Renal cortex interstitium (tissue), 11 donors: ENCODE data around the gene SPHK1. TPM values are rescaled to one million over a fixed set of nuclear protein-coding genes. Genes with fewer than 3 reads are reported as not detected.
A peak's percentile ranks its signal among the peaks of the same experiment; 100 is the strongest.

ENCODE experiments used
- DNase-seq, 11 donors: peaks; one replicate each; pipeline ENCODE4 v3.0.0-alpha.2; 2013; ENCODE audit warnings: low read depth in 9 of 11, low spot score in 4 of 11; ENCODE audit errors: extremely low read depth in 1 of 11
- polyA plus RNA-seq, 3 donors: library from polyadenylated mRNA; unstranded; fragments of 120-200 nt; gene quantifications; one replicate each; pipeline ENCODE4 v1.2.1, GENCODE V29; 2013; ENCODE audit not compliant: insufficient read length in 3 of 3

The SPHK1 gene
- polyA plus RNA-seq, 3 donors, result 2.4 to 3.8 (median 3.5) TPM

GRCh38 chr17:76381633-76382350, 2.6 kb upstream of the SPHK1 start:
- DNase-seq, result no peak

- DNase-seq, result no peak
These were observed 2.0 kb upstream of the SPHK1 start for GRCh38 chr17:76382351-76382802.

GRCh38 chr17:76382803-76383545, 1.4 kb upstream of the SPHK1 start:
- DNase-seq, result no peak

- DNase-seq, result no peak
These were observed 725 bp upstream of the SPHK1 start for GRCh38 chr17:76383546-76384221.

- DNase-seq, result no peak
These were observed 830 bp downstream of the SPHK1 start for GRCh38 chr17:76384987-76385891.

GRCh38 chr17:76385892-76386786, 1.7 kb downstream of the SPHK1 start:
- no peak for DNase-seq

- no peak for DNase-seq
These were observed 2.8 kb downstream of the SPHK1 start for GRCh38 chr17:76386966-76387765.

GRCh38 chr17:76388966-76389888, 4.8 kb downstream of the SPHK1 start:
- no peak for DNase-seq

GRCh38 chr17:76390003-76390421, 5.6 kb downstream of the SPHK1 start:
- DNase-seq, result no peak

GRCh38 chr17:76391200-76391715, 6.8 kb downstream of the SPHK1 start:
- no peak for DNase-seq

- DNase-seq, result no peak
These were observed 9.8 kb downstream of the SPHK1 start for GRCh38 chr17:76394166-76394565.

- no peak for DNase-seq
These were observed 11.6 kb downstream of the SPHK1 start for GRCh38 chr17:76395980-76396379.

GRCh38 chr17:76397184-76397583, 12.8 kb downstream of the SPHK1 start:
- no peak for DNase-seq

GRCh38 chr17:76397687-76398522, 13.5 kb downstream of the SPHK1 start:
- DNase-seq, result peak in 9 of 11 donors; percentile 64 to 89 (median 81)

GRCh38 chr17:76398523-76399174, 14.2 kb downstream of the SPHK1 start:
- no peak for DNase-seq
